HepG2 (cell line): ENCODE measurements around the gene SLC35F1.

Source experiments
- FOXK2 ChIP-seq: fragments of 450-650 bp; IDR thresholded peaks from 2 replicates; pipeline ENCODE4 v1.6.1; 2016
- NFRKB ChIP-seq: fragments of 450-650 bp; IDR thresholded peaks from 2 replicates; pipeline ENCODE4 v1.6.1; 2017
- POLR2A ChIP-seq, 2 experiments: IDR thresholded peaks; 2 replicates each; pipeline ENCODE4 v1.6.1; 2011; ENCODE audit warnings: low read depth in 2 of 2, low read length in 2 of 2, mild to moderate bottlenecking in 1 of 2, moderate library complexity in 1 of 2; ENCODE audit not compliant: insufficient read depth in 1 of 2
- SMC3 ChIP-seq: IDR thresholded peaks from 2 replicates; pipeline ENCODE4 v1.6.1; 2011; ENCODE audit warnings: low read length, improper control_type of control experiment
- SP1 ChIP-seq, 2 experiments: fragments of 450-650 bp in 1 of 2; sonication (generic) in 1 of 2; formaldehyde crosslinking in 1 of 2; IDR thresholded peaks; 2 replicates each; pipeline versions ENCODE4 v1.4.0 to v1.6.1; 2016 to 2020; ENCODE audit warnings: missing genetic modification reagents in 1 of 2
- ZBTB3 ChIP-seq: sonication (generic); formaldehyde crosslinking; IDR thresholded peaks from 2 replicates; pipeline ENCODE4 v1.4.0; 2020; ENCODE audit warnings: low read depth, mild to moderate bottlenecking, moderate library complexity, missing genetic modification reagents, borderline replicate concordance
- ZNF292 ChIP-seq: sonication (generic); formaldehyde crosslinking; IDR thresholded peaks from 2 replicates; pipeline ENCODE4 v1.8.1; 2022; ENCODE audit warnings: mild to moderate bottlenecking, low read depth, missing genetic modification reagents, borderline replicate concordance
- ZNF563 ChIP-seq: sonication (generic); formaldehyde crosslinking; IDR thresholded peaks from 2 replicates; pipeline ENCODE4 v1.8.0; 2022; ENCODE audit warnings: mild to moderate bottlenecking, moderate library complexity, missing genetic modification reagents
- TF ChIP-seq, protein P1 (sequence below): sonication (generic); formaldehyde crosslinking; IDR thresholded peaks from 2 replicates; pipeline ENCODE4 v1.5.0; 2020; ENCODE audit warnings: mild to moderate bottlenecking, missing genetic modification reagents, moderate library complexity

DNA sequence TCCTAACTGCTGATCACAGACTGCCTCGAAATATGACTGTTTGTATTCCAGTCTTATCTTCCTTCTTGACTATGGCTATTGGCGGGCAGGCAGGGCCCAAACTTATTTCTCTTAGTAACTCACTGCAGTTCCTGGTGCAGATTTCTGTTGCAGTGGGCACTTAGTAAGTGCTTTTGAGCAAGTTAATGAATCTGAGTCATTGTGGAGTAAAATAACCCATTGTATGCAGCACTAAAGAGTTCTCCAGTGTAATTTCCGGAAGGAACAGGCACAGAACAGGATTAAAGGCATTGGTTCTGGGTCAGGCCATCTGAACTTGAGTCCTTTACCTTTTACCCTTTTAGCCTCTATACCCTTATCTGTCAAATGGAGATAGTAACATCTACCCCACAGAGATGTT is 23.6 kb downstream of the SLC35F1 start:
- no peak for TF ChIP-seq NFRKB
- TF ChIP-seq ZNF563 (CRISPR knock-in tag): no peak
- TF ChIP-seq FOXK2: no peak
- no peak for TF ChIP-seq SP1 (IDR thresholded peaks at IDR 0.05)
- TF ChIP-seq SP1 (CRISPR knock-in tag; IDR thresholded peaks at IDR 0.05): no peak
- TF ChIP-seq SMC3: no peak
- TF ChIP-seq, protein P1, sequence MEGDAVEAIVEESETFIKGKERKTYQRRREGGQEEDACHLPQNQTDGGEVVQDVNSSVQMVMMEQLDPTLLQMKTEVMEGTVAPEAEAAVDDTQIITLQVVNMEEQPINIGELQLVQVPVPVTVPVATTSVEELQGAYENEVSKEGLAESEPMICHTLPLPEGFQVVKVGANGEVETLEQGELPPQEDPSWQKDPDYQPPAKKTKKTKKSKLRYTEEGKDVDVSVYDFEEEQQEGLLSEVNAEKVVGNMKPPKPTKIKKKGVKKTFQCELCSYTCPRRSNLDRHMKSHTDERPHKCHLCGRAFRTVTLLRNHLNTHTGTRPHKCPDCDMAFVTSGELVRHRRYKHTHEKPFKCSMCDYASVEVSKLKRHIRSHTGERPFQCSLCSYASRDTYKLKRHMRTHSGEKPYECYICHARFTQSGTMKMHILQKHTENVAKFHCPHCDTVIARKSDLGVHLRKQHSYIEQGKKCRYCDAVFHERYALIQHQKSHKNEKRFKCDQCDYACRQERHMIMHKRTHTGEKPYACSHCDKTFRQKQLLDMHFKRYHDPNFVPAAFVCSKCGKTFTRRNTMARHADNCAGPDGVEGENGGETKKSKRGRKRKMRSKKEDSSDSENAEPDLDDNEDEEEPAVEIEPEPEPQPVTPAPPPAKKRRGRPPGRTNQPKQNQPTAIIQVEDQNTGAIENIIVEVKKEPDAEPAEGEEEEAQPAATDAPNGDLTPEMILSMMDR (CRISPR knock-in tag): no peak
- no peak for TF ChIP-seq ZBTB3 (CRISPR knock-in tag)
- no peak for TF ChIP-seq POLR2A (IDR thresholded peaks at IDR 0.05; ENCODE audit: insufficient read depth in 1 of 2, low read depth in 2 of 2, low read length in 2 of 2)
- TF ChIP-seq ZNF292 (CRISPR knock-in tag): no peak
